ENCODE results near the gene WFDC5.

The WFDC5 gene

DNA sequence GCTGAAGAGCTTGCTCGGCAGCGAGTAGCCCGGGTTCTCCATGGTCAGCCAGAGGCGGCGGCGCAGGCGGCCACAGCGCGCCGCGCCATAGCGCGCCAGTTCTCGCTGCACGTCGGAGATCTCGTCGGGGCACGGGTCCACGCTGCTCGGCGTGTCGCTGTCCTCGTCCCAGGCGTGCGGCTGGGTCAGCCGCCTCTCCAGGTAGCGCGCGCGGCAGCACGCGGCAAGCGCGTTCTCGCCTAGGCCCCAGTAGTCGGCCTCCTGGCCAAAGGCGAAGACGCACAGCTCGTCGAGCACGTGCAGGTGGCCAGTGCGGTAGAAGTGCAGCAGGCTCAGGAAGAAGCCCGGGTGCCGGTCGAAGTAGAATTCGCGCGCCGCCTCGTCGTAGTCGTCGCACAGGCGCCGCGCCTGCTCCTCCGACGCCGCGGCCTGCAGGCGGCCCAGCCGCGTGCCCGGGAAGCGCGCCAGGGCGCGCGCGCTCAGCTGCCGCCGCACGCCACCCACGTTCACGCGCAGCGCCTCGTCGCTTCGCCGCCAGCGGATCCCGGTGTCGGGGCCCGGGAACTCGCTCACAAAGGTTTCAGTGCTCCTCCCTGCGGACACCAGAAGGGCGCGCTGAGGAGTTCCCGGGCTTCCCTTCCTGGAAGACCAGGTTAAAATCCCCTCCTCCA is 16.7 kb downstream of the WFDC5 start:
- Histone ChIP-seq H2AFZ (ENCODE audit: low read depth, low read length, severe bottlenecking) (no peak overlapping the region), H3K4me2 (ENCODE audit: low read depth, low read length, poor library complexity, severe bottlenecking) (no peak overlapping the region), H3K4me3 (ENCODE audit: insufficient read depth, low read length, poor library complexity, severe bottlenecking) (no peak overlapping the region)

DNA sequence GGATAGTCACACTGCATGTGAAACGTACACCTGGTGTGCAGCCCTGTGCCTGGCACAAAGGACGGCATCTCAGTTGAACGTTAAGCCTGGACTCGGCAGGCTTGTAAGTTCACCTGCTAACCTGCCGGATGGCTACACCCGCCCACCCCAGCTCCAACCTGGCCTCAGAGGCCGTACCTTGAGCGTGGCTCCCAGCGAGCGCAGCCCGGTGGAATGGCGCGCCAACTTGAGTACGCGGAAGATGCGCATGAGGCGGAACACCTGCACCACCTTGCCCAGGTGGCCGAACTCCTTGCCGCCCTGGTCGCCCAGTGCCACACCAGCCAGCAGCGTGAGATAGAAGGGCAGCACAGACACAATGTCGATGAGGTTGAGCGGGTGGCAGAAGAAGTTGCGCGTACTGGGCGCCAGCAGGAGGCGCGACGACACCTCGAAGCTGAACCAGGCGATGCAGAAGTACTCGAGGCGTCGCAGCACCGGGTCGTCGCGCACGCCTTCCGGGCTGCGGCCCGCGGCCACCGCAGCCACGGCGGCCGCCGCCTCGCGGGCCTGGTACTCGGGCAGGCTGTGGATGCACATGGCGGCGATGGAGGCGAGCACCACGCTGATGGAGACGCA is 17.4 kb downstream of the WFDC5 start:
- Histone ChIP-seq H3K4me3 (ENCODE audit: insufficient read depth, low read length, poor library complexity, severe bottlenecking) (no peak overlapping the region), H2AFZ (ENCODE audit: low read depth, low read length, severe bottlenecking) (no peak overlapping the region), H3K36me3 (ENCODE audit: low read length) (no peaks in the 10 kb centered on the region), H3K9me2 (replicated peaks; ENCODE audit: insufficient read depth, low read length) (no peaks in the 10 kb centered on the region), H4K20me1 (ENCODE audit: low read depth, low read length) (no peaks in the 10 kb centered on the region), H3K27me3 (ENCODE audit: low read length) (no peaks in the 10 kb centered on the region), H3K79me2 (ENCODE audit: insufficient read depth, low read length) (no peaks in the 10 kb centered on the region), H3K9ac (ENCODE audit: low read length) (no peak overlapping the region), H3F3A (ENCODE audit: insufficient read depth) (no peaks in the 10 kb centered on the region), H3K9me3 (ENCODE audit: insufficient read depth, low read length) (no peaks in the 10 kb centered on the region), H3K4me2 (ENCODE audit: low read depth, low read length, poor library complexity, severe bottlenecking) (no peak overlapping the region), H3K27ac (ENCODE audit: low read depth, low read length) (no peak overlapping the region)
- no peak for TF ChIP-seq EZH2phosphoT487 (conservative IDR thresholded peaks at IDR 0.05; ENCODE audit: low read length)
- TF ChIP-seq, protein P1, sequence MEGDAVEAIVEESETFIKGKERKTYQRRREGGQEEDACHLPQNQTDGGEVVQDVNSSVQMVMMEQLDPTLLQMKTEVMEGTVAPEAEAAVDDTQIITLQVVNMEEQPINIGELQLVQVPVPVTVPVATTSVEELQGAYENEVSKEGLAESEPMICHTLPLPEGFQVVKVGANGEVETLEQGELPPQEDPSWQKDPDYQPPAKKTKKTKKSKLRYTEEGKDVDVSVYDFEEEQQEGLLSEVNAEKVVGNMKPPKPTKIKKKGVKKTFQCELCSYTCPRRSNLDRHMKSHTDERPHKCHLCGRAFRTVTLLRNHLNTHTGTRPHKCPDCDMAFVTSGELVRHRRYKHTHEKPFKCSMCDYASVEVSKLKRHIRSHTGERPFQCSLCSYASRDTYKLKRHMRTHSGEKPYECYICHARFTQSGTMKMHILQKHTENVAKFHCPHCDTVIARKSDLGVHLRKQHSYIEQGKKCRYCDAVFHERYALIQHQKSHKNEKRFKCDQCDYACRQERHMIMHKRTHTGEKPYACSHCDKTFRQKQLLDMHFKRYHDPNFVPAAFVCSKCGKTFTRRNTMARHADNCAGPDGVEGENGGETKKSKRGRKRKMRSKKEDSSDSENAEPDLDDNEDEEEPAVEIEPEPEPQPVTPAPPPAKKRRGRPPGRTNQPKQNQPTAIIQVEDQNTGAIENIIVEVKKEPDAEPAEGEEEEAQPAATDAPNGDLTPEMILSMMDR (IDR thresholded peaks at IDR 0.05; ENCODE audit: insufficient read depth, low read length, poor library complexity, severe bottlenecking) = no peak

More for the DNA sequence above, 16.7 kb downstream of the WFDC5 start:
- H3F3A ChIP-seq (ENCODE audit: insufficient read depth) = no peaks in the 10 kb centered on the region
- H3K36me3 ChIP-seq (ENCODE audit: low read length) = no peaks in the 10 kb centered on the region
- no peaks in the 10 kb centered on the region for H3K9me2 ChIP-seq (replicated peaks; ENCODE audit: insufficient read depth, low read length)
- TF ChIP-seq EZH2phosphoT487 (conservative IDR thresholded peaks at IDR 0.05; ENCODE audit: low read length) = no peak
- TF ChIP-seq, protein P1 (IDR thresholded peaks at IDR 0.05; ENCODE audit: insufficient read depth, low read length, poor library complexity, severe bottlenecking) = no peak
- no peaks in the 10 kb centered on the region for H3K9me3 ChIP-seq (ENCODE audit: insufficient read depth, low read length)
- no peak overlapping the region for H3K9ac ChIP-seq (ENCODE audit: low read length)
- H3K27ac ChIP-seq (ENCODE audit: low read depth, low read length) = no peak overlapping the region
- no peaks in the 10 kb centered on the region for H4K20me1 ChIP-seq (ENCODE audit: low read depth, low read length)
- H3K27me3 ChIP-seq (ENCODE audit: low read length) = no peaks in the 10 kb centered on the region
- no peaks in the 10 kb centered on the region for H3K79me2 ChIP-seq (ENCODE audit: insufficient read depth, low read length)

DNA sequence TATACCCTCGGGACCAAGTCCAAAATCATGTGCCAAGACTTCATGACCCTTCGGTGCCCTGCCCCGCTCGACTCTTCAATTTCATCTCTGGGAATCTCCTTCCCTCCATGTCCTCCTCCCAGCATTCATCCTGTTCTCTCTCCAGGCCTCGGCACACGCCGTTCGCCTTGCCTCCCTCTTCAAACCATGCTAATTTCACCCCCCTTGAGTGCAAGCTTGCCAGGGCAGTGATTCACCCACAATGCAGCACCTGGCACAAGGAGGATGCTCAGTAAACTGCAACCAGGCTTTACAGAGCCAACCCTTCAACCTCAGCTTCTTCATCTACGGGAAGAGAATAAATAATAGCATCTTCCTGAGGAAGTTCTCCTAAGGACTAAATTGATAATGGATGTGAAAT is 18.2 kb downstream of the WFDC5 start:
- Histone ChIP-seq H3K9ac (ENCODE audit: low read length) (no peak overlapping the region), H3F3A (ENCODE audit: insufficient read depth) (no peaks in the 10 kb centered on the region), H3K27me3 (ENCODE audit: low read length) (no peaks in the 10 kb centered on the region), H3K9me3 (ENCODE audit: insufficient read depth, low read length) (no peaks in the 10 kb centered on the region), H3K79me2 (ENCODE audit: insufficient read depth, low read length) (no peaks in the 10 kb centered on the region), H3K27ac (ENCODE audit: low read depth, low read length) (no peak overlapping the region), H3K9me2 (replicated peaks; ENCODE audit: insufficient read depth, low read length) (no peaks in the 10 kb centered on the region), H3K4me2 (ENCODE audit: low read depth, low read length, poor library complexity, severe bottlenecking) (no peak overlapping the region), H2AFZ (ENCODE audit: low read depth, low read length, severe bottlenecking) (no peak overlapping the region), H3K36me3 (ENCODE audit: low read length) (no peaks in the 10 kb centered on the region), H3K4me3 (ENCODE audit: insufficient read depth, low read length, poor library complexity, severe bottlenecking) (no peak overlapping the region), H4K20me1 (ENCODE audit: low read depth, low read length) (no peaks in the 10 kb centered on the region)
- no peak for TF ChIP-seq EZH2phosphoT487 (conservative IDR thresholded peaks at IDR 0.05; ENCODE audit: low read length)
- TF ChIP-seq, protein P1 (IDR thresholded peaks at IDR 0.05; ENCODE audit: insufficient read depth, low read length, poor library complexity, severe bottlenecking) = no peak

Data from SU-DHL-6 (cell line).